A549 (cell line): Measurements from ENCODE around the gene CASP1. TPM values are rescaled to one million over a fixed set of nuclear protein-coding genes. Genes with fewer than 3 reads are reported as not detected.

ENCODE experiments used
- ATAC-seq, 2 experiments: fragments of 200-7000 bp in 1 of 2; fragments of >200 bp in 1 of 2; cut with Nextera tagmentation in 1 of 2; cut with Tn5 transposase in 1 of 2; 3 replicates each; pipeline versions ENCODE4 v1.8.0 to v1.9.1; 2018 to 2020; ENCODE audit warnings: mild to moderate bottlenecking in 1 of 2, moderate library complexity in 1 of 2
- CTCF ChIA-PET: fragments of 300-600 bp; sonication (Branson Sonifier 250); formaldehyde crosslinking; extraction: SDS; loops from one replicate; lab custom pipeline; 2021; ENCODE audit warnings: antibody characterized with exemption, inconsistent platforms; lab: Yijun Ruan, JAX
- POLR2A ChIA-PET: fragments of 350-600 bp; formaldehyde crosslinking; extraction: SDS; loops from one replicate; lab custom pipeline; 2021; ENCODE audit warnings: antibody characterized with exemption, inconsistent platforms; lab: Yijun Ruan, JAX
- DNase-seq, 2 experiments: peaks; one replicate each; pipeline versions ENCODE4 v3.0.0 to v3.0.0-alpha.2; 2011 to 2016; ENCODE audit warnings: low read depth in 1 of 2, low spot score in 1 of 2
- FAIRE-seq: peaks from 2 replicates; lab custom pipeline; 2011; peaks lifted over from hg19 to GRCh38; lab: Jason Lieb, UNC
- H3K27ac ChIP-seq, 2 experiments: fragments of >200 bp; sonication (Bioruptor Twin); formaldehyde crosslinking; 3 replicates each; pipeline ENCODE4 v1.5.1; 2016 to 2017
- H3K4me1 ChIP-seq: fragments of >200 bp; sonication (Bioruptor Twin); formaldehyde crosslinking; 3 replicates; pipeline ENCODE4 v1.6.1; 2016
- H3K4me2 ChIP-seq: fragments of >200 bp; sonication (Bioruptor Twin); formaldehyde crosslinking; 3 replicates; pipeline ENCODE4 v1.6.1; 2016
- H3K4me3 ChIP-seq: fragments of >200 bp; sonication (Bioruptor Twin); formaldehyde crosslinking; 3 replicates; pipeline ENCODE4 v1.5.1; 2016
- H3K9me3 ChIP-seq: fragments of >200 bp; sonication (Bioruptor Twin); formaldehyde crosslinking; 3 replicates; pipeline ENCODE4 v1.6.1; 2016
- BHLHE40 ChIP-seq: IDR thresholded peaks from 2 replicates; pipeline ENCODE4 v1.6.1; 2012; ENCODE audit warnings: low read depth, low read length, inconsistent platforms
- CEBPB ChIP-seq, 2 experiments: fragments of >200 bp in 1 of 2; sonication (Bioruptor Twin) in 1 of 2; formaldehyde crosslinking in 1 of 2; IDR thresholded peaks; 2 replicates each; pipeline ENCODE4 v1.6.1; 2012 to 2016
- CHD2 ChIP-seq: fragments of 150-350 bp; IDR thresholded peaks from 2 replicates; pipeline ENCODE4 v1.6.1; 2014; ENCODE audit warnings: low read length; ENCODE audit not compliant: partially characterized antibody
- ESRRA ChIP-seq: fragments of 150-350 bp; IDR thresholded peaks from 2 replicates; pipeline ENCODE4 v1.6.1; 2014; ENCODE audit warnings: mild to moderate bottlenecking, low read length, borderline replicate concordance
- FOSL2 ChIP-seq, 2 experiments: fragments of 450-650 bp in 1 of 2; fragments of >200 bp in 1 of 2; sonication (Bioruptor Twin) in 1 of 2; formaldehyde crosslinking; IDR thresholded peaks; 2 replicates each; pipeline versions ENCODE4 v1.5.0 to v1.6.1; 2016 to 2020; ENCODE audit warnings: mild to moderate bottlenecking in 1 of 2, moderate library complexity in 1 of 2
- FOXS1 ChIP-seq: fragments of 250-450 bp; sonication (Bioruptor Pico); IDR thresholded peaks from 2 replicates; pipeline ENCODE4 v1.5.0; 2020; ENCODE audit warnings: mild to moderate bottlenecking, moderate library complexity
- GATA3 ChIP-seq: IDR thresholded peaks from 2 replicates; pipeline ENCODE4 v1.6.1; 2012; ENCODE audit warnings: borderline replicate concordance
- HEYL ChIP-seq: fragments of 250-450 bp; sonication (Bioruptor Pico); IDR thresholded peaks from 2 replicates; pipeline ENCODE4 v1.8.0; 2021; ENCODE audit warnings: mild to moderate bottlenecking, moderate library complexity
- HOXA7 ChIP-seq: fragments of 250-450 bp; sonication (Bioruptor Pico); IDR thresholded peaks from 2 replicates; pipeline ENCODE4 v1.5.0; 2020; ENCODE audit warnings: mild to moderate bottlenecking, moderate library complexity
- KDM1A ChIP-seq: fragments of 200-600 bp; sonication (generic); IDR thresholded peaks from 2 replicates; pipeline ENCODE4 v1.6.1; 2016; ENCODE audit warnings: low read depth, mild to moderate bottlenecking
- NR3C1 ChIP-seq: fragments of >200 bp; sonication (Bioruptor Twin); formaldehyde crosslinking; IDR thresholded peaks from 3 replicates; pipeline ENCODE4 v1.6.1; 2017
- PHF8 ChIP-seq: fragments of 200-600 bp; sonication (generic); IDR thresholded peaks from 2 replicates; pipeline ENCODE4 v1.6.1; 2016; ENCODE audit warnings: low read depth, mild to moderate bottlenecking, antibody characterized with exemption, moderate library complexity, borderline replicate concordance
- POLR2A ChIP-seq: IDR thresholded peaks from 2 replicates; pipeline ENCODE4 v1.6.1; 2012; ENCODE audit warnings: mild to moderate bottlenecking, low read length
- RAD21 ChIP-seq, 2 experiments: fragments of >200 bp in 1 of 2; sonication (Bioruptor Twin) in 1 of 2; formaldehyde crosslinking in 1 of 2; IDR thresholded peaks in 1 of 2; conservative IDR thresholded peaks in 1 of 2; 2 replicates in 1 of 2; 3 replicates in 1 of 2; pipeline ENCODE4 v1.6.1; 2012 to 2018; ENCODE audit warnings: inconsistent platforms in 1 of 2
- RARB ChIP-seq: fragments of 250-450 bp; sonication (Bioruptor Pico); IDR thresholded peaks from 2 replicates; pipeline ENCODE4 v1.8.0; 2021; ENCODE audit warnings: mild to moderate bottlenecking, moderate library complexity
- RNF2 ChIP-seq: fragments of 200-600 bp; sonication (generic); IDR thresholded peaks from 2 replicates; pipeline ENCODE4 v1.6.1; 2016; ENCODE audit warnings: low read depth, mild to moderate bottlenecking, antibody characterized with exemption, moderate library complexity, borderline replicate concordance
- TFCP2L1 ChIP-seq: fragments of 250-450 bp; sonication (Bioruptor Pico); IDR thresholded peaks from 2 replicates; pipeline ENCODE4 v1.5.0; 2021; ENCODE audit warnings: mild to moderate bottlenecking
- TP53 ChIP-seq: fragments of 250-450 bp; sonication (Bioruptor Pico); IDR thresholded peaks from 2 replicates; pipeline ENCODE4 v1.5.0; 2021; ENCODE audit warnings: mild to moderate bottlenecking, moderate library complexity
- ZSCAN20 ChIP-seq: fragments of 250-450 bp; sonication (Bioruptor Pico); IDR thresholded peaks from 2 replicates; pipeline ENCODE4 v1.8.0; 2022; ENCODE audit warnings: mild to moderate bottlenecking, moderate library complexity
- WGBS: methylation state at CpG from one replicate; pipeline ENCODE4 v1.1.6; 2017; ENCODE audit errors: missing lambda C conversion rate; 5-methylcytosine and 5-hydroxymethylcytosine counted together
- polyA plus RNA-seq, 4 experiments: library from polyadenylated mRNA; depleted of rRNA in 3 of 4; stranded (reverse); fragments of >200 nt; fragmentation: RNase III in 1 of 4; extraction: RNeasy Plus Mini Kit Qiagen cat#74134 plus additional on column Dnase treatment in 1 of 4; gene quantifications; 2 replicates in 3 of 4; 3 replicates in 1 of 4; pipeline ENCODE4 v1.2.3, GENCODE V29; 2011 to 2017
- TF ChIP-seq, protein P1 (sequence below): IDR thresholded peaks from 2 replicates; pipeline ENCODE4 v1.6.1; 2012; ENCODE audit warnings: low read depth, borderline replicate concordance
- TF ChIP-seq, protein P2 (sequence below): fragments of >200 bp; sonication (Bioruptor Twin); formaldehyde crosslinking; IDR thresholded peaks from 2 replicates; pipeline ENCODE4 v1.6.1; 2016

CASP1 gene
- polyA plus RNA-seq, 2 of the 4 experiments (the other 2 are of a cell fraction): 0.06 to 0.15 TPM

- no peaks in the 10 kb centered on the region for H3K9me3 ChIP-seq
- no peak for DNase-seq
- H3K4me2 ChIP-seq: no peak overlapping the region
- TF ChIP-seq FOXS1 (CRISPR knock-in tag): no peak
- POLR2A ChIA-PET: no interaction called here
- 19% methylated on average over 4 of the region's 4 CpGs for WGBS
- no peak for FAIRE-seq
- no peak for ATAC-seq
- H3K4me1 ChIP-seq: no peaks in the 10 kb centered on the region
- H3K27ac ChIP-seq: no peak overlapping the region
- no peak overlapping the region for H3K4me3 ChIP-seq
- CTCF ChIA-PET: no interaction called here
Observed at GRCh38 chr11:104991994-104992393, 43.0 kb downstream of the CASP1 start.

DNA sequence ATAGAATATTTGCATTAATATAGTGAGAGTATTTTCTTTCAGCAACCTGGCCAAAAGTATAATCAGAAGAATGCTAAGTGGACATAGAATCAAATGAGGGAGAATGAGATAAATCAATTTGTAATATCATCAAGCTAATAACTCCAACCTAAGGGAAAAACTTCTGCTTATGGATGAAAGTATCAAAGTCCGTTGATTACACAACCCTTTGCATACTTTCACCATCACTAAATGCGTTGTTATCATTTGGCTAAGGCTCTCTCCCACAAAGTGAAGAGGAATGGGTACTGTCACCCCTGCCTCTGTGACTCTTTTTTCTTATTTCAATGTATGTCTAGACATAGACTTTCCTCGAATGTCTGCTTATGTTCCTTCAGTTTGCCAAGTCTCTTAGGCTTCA, 50.1 kb downstream of the CASP1 start:
- Histone ChIP-seq H3K4me2 (no peak overlapping the region), H3K4me3 (no peak overlapping the region), H3K4me1 (no peaks in the 10 kb centered on the region), H3K9me3 (no peaks in the 10 kb centered on the region), H3K27ac (no peak overlapping the region)
- no peak for DNase-seq
- no peak for ATAC-seq
- CTCF ChIA-PET: interaction anchor here (2.3 kb wide), 1 partner anchor 12 kb away, joined by 8 read pairs; no protein-coding TSS in a partner anchor
- WGBS: 11% methylated on average over 3 of the region's 3 CpGs
- FAIRE-seq: no peak
- POLR2A ChIA-PET: no interaction called here
- TF ChIP-seq RAD21 (conservative IDR thresholded peaks at IDR 0.05 in 1 of 2, IDR thresholded peaks at IDR 0.05 in 1 of 2) (no peak), RNF2 (no peak), BHLHE40 (no peak), CEBPB (IDR thresholded peaks at IDR 0.05) (no peak), ESRRA (no peak), PHF8 (no peak), HOXA7 (CRISPR knock-in tag) (no peak), GATA3 (no peak), NR3C1 (no peak), CHD2 (no peak), FOSL2 (IDR thresholded peaks at IDR 0.05) (no peak), FOSL2 (CRISPR knock-in tag; IDR thresholded peaks at IDR 0.05) (no peak), HEYL (CRISPR knock-in tag) (no peak), TP53 (no peak), KDM1A (no peak)
- TF ChIP-seq, protein P1, sequence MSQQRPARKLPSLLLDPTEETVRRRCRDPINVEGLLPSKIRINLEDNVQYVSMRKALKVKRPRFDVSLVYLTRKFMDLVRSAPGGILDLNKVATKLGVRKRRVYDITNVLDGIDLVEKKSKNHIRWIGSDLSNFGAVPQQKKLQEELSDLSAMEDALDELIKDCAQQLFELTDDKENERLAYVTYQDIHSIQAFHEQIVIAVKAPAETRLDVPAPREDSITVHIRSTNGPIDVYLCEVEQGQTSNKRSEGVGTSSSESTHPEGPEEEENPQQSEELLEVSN: no peak
- TF ChIP-seq, protein P2, sequence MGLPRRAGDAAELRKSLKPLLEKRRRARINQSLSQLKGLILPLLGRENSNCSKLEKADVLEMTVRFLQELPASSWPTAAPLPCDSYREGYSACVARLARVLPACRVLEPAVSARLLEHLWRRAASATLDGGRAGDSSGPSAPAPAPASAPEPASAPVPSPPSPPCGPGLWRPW: no peak

- CTCF ChIA-PET: no interaction called here
- FAIRE-seq (no peak), ATAC-seq (no peak), DNase-seq (no peak)
- Histone ChIP-seq H3K4me1 (no peaks in the 10 kb centered on the region), H3K4me3 (no peak overlapping the region), H3K4me2 (no peak overlapping the region), H3K9me3 (no peaks in the 10 kb centered on the region), H3K27ac (no peak overlapping the region)
- WGBS: 60% methylated on average over 1 of the region's 1 CpG
- no peak for TF ChIP-seq ZSCAN20 (CRISPR knock-in tag)
- TF ChIP-seq TFCP2L1 (CRISPR knock-in tag): no peak
- no peak for TF ChIP-seq POLR2A
- no peak for TF ChIP-seq RARB (CRISPR knock-in tag)
- POLR2A ChIA-PET: no interaction called here
Observed at GRCh38 chr11:104979839-104980238, 55.1 kb downstream of the CASP1 start.

Other genes starting within 250 kb of the CASP1 start
- not detected in 2 replicates for gene CASP12, start 136.7 kb downstream of the CASP1 start, polyA plus RNA-seq (2011; rRNA removed)
- gene CASP12, start 136.7 kb downstream of the CASP1 start, polyA plus RNA-seq (2017; fragmentation: RNase III; extraction: RNeasy Plus Mini Kit Qiagen cat#74134 plus additional on column Dnase treatment): not detected in 3 replicates
- gene CASP4, start 66.6 kb downstream of the CASP1 start, polyA plus RNA-seq (2011; rRNA removed): 9.7 and 10.8 TPM in 2 replicates
- gene CASP4, start 66.6 kb downstream of the CASP1 start, polyA plus RNA-seq (2017; fragmentation: RNase III; extraction: RNeasy Plus Mini Kit Qiagen cat#74134 plus additional on column Dnase treatment): 5.5 to 8.2 TPM (median 6.3 TPM) in 3 replicates
- not detected in 2 replicates for gene CASP5, start 12.0 kb downstream of the CASP1 start, polyA plus RNA-seq (2011; rRNA removed)
- not detected in 3 replicates for gene CASP5, start 12.0 kb downstream of the CASP1 start, polyA plus RNA-seq (2017; fragmentation: RNase III; extraction: RNeasy Plus Mini Kit Qiagen cat#74134 plus additional on column Dnase treatment)
- not detected in 2 replicates for gene CARD16, start 10.2 kb upstream of the CASP1 start, polyA plus RNA-seq (2011; rRNA removed)
- gene CARD16, start 10.2 kb upstream of the CASP1 start, polyA plus RNA-seq (2017; fragmentation: RNase III; extraction: RNeasy Plus Mini Kit Qiagen cat#74134 plus additional on column Dnase treatment): not detected in 3 replicates
- gene CARD18, start 104.6 kb upstream of the CASP1 start, polyA plus RNA-seq (2011; rRNA removed): not detected in 2 replicates
- gene CARD18, start 104.6 kb upstream of the CASP1 start, polyA plus RNA-seq (2017; fragmentation: RNase III; extraction: RNeasy Plus Mini Kit Qiagen cat#74134 plus additional on column Dnase treatment): not detected in 3 replicates